Erythroblast (primary cell): Measurements from ENCODE around the gene GPR35.

ENCODE experiments used
- GATA1 ChIP-seq: IDR thresholded peaks from 2 replicates; pipeline ENCODE4 v1.6.1; 2011; ENCODE audit warnings: low read depth, mild to moderate bottlenecking, control low read depth, low read length, moderate library complexity
- POLR2A ChIP-seq: IDR thresholded peaks from 2 replicates; pipeline ENCODE4 v1.6.1; 2011; ENCODE audit warnings: mild to moderate bottlenecking, low read length

DNA sequence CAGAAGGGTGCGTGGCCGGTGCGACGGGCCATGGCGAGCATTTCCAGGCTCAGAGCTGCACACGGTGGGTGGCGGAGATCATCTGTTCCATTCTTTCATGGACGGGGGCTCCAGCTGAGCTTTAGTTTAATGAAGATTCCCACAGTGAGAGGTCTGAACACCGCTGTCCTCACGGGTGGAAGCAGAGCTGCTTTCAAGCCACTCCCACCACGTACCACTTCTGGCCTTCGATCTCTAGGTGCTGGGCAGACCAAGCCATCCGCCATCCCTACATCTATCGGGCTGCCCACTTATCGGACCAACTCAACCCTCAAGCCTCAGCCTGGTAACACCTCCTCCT, 18.5 kb downstream of the GPR35 start:
- TF ChIP-seq POLR2A, result no peak
- TF ChIP-seq GATA1, result no peak
